Mesenteric fat pad (tissue), 1 donor: Measurements from ENCODE around the gene NHLRC4. TPM values are rescaled to one million over a fixed set of nuclear protein-coding genes. Genes with fewer than 3 reads are reported as not detected.

Experiments used
- DNase-seq: peaks from one replicate; pipeline ENCODE4 v3.0.0-alpha.2; 2020; ENCODE audit warnings: low spot score
- total RNA-seq: library from RNA; stranded (reverse); fragmentation: NEBNext Ultra II Directional; extraction: Animal tissue kit (Norgen Biotek cat#: 25700); gene quantifications from one replicate; pipeline ENCODE4 v1.2.1, GENCODE V29; 2021
- donor health status: DM: yes; HTN: yes; CAD: no.

NHLRC4 gene
- total RNA-seq, 1 donor from 2014 or later: 1.3 TPM

- no peak for DNase-seq
These were observed 14.6 kb upstream of the NHLRC4 start for GRCh38 chr16:552171-552570.

GRCh38 chr16:553601-554296 lies 13.1 kb upstream of the NHLRC4 start:
- DNase-seq: no peak

DNA sequence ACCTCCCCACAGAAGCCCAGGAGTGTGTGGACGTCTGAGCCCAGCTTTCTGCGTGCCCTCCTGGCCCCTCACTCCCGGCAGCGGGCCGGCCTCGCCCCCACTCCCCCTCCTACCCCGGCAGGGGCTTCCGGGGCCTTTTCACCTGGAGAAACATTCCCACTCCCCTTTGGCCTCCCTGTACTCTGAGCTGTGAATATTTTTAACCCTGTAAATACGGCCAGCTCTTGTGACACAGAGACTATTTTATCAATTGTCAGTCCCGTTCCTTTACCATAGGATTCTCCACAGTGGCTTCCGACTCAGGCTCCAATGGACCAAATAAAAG lies 12.5 kb upstream of the NHLRC4 start:
- no peak for DNase-seq

DNA sequence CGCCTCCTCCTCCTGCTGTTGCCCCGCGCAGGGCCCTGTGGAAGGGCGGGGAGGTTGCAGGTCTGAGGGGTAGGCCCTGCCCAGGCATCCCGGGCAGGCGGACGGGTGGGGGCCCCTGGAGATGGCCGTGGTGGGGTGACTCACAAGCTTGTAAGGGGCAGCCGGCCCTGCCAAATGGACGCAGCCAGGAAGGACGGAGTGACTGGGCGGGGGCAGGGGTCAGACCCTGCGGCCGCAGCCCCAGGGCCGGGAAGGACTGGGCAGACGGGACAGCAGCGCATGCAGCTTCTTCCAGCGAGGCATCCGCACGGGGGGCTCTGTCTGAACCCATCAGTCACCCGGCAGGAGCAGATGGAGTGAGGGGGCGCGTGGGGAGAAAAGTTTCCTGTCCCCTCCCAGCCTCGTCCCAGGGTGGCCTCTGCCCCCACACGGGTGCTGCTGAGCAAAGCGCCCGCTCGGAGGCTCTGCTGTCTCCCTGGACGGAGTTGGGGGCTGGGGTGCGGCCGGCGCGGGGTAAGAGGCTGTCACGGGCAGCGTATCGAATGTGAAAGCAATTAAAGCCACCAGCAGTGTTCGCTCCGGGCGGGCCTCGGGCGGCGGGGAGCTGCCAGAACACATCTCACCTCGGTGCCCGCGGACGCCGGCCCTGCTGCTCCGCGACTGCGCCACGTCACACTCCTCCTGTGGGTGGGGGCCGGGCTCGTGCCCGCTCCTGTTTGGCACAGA lies 12.0 kb upstream of the NHLRC4 start:
- no peak for DNase-seq

DNA sequence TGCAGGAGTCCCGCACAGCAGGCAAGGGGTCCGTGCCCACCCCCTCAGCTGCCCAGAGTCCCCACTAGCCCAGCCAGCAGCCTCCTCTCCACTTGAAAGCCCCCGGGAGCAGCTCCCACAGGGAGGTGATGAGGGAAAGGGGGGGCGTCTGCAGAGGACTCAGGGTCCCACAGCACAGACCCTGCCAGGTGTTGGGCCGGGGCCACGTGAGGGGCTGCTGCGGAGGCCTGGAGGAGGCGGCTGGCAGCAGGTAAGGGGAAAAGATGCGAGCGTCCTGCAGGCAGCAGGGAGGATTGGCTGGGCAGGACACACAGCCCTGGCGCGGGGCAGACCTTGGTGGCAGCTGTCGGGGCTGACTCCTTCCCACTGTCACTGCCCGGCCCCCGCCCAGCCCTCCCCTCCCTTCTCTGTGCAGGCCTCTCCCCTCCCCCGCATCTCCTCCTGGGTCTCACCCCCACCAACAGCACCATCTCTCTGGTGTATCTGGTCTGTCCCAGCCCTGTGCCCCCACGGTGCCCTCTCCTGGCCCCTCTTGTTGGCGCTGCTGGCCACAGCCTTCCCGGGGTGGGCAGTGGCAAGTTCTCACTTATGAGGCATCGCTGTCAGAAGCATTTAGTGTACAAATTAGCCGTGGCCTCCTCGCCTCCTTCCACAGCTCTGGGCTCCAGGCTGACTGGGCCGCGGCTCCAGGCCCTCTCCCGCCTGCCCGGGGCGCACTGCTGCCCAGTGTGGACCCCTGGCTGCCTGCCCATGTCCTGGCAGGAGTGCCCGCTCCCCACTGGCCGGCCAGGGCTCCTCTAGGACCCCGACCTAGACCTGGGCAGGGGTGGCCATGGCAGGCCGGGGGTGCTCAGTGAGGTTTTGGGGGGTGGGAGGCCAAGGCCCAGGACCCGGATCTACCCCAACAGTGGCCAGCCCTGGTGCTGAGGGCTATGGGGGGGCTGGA lies 11.0 kb upstream of the NHLRC4 start:
- DNase-seq: no peak

DNA sequence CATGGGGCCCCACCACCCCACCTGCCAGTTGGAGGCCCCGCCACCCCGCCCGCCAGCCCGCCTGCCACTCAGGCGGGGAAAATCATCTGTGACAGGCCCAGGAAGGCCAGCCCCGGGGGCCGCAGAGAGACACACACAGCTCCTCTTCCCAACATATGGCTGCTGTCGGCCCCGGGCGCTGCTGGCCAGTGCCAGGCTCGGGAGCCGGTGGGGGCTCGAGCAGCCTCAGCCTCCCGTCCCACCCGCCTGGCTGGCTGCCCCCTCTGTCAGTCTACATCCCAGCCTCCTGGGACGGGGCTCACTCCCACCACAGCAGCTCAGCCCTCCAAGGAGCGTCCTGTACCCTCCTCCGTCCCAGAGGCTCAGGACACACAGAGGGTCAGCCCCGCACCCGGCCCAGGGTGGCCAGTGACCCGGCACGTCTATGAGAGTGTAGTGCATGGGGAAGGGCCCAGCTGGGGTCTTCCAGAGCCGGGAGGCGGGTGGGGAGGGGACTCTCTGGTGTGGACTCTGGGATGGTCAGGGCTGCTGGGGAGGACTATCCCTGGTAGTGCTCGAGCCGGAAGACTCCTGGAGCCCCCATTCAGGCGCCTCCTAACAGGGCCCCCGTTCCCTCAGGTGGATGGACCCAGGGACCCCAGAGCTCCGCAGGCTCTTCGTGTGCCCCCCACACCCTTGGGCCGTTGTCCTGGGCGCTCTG lies 10.2 kb upstream of the NHLRC4 start:
- DNase-seq: no peak

- no peak for DNase-seq
These were observed 9.1 kb upstream of the NHLRC4 start for GRCh38 chr16:557463-558297.

GRCh38 chr16:558298-559020 lies 8.3 kb upstream of the NHLRC4 start:
- DNase-seq: no peak

- no peak for DNase-seq
These were observed 7.8 kb upstream of the NHLRC4 start for GRCh38 chr16:559021-559380.

GRCh38 chr16:559411-560203 lies 7.2 kb upstream of the NHLRC4 start:
- DNase-seq: no peak

- DNase-seq: no peak
These were observed 6.6 kb upstream of the NHLRC4 start, which contains the start of gene PRR35 for GRCh38 chr16:560204-560700. TSS of gene PRR35 (plus strand) at chr16:560394. CDS start at chr16:563295, 2,901 bp downstream.

DNA sequence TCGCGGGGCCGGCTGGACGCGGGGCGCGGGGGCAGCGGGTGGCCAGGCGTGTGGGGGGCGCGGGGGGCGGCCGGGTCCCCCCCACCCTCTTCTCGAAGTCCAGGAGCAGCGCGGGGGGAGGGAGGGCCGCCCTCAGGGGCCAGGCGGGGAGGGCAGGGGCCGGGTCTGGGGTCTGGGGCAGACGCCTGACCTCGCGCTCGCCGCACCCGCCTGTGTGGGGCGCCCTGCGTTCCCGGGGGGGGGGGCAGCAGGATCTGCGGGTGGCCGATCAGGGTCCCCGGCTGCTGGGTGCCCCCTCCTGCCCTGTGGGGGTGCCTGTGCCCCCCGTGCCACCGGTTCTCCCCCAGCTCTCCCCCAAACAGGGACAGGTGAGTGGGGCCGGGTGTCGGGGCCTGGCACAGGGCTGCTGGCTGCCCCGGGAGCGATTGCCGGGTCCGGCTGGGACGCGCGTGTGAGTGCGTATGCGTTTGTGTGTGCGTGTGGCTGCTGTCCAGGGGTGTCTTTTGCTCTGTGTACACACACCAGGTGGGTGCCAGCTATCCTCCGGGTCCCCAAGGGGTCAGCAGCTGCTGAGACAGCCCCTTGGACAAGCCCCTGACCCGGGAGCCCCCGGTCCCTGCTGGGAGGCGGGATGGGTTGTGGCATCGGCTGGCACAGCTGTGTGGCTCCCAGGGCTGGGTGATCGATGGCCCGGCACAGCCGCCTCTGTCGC lies 5.9 kb upstream of the NHLRC4 start:
- no peak for DNase-seq

GRCh38 chr16:561413-561794 lies 5.4 kb upstream of the NHLRC4 start:
- DNase-seq: no peak

DNA sequence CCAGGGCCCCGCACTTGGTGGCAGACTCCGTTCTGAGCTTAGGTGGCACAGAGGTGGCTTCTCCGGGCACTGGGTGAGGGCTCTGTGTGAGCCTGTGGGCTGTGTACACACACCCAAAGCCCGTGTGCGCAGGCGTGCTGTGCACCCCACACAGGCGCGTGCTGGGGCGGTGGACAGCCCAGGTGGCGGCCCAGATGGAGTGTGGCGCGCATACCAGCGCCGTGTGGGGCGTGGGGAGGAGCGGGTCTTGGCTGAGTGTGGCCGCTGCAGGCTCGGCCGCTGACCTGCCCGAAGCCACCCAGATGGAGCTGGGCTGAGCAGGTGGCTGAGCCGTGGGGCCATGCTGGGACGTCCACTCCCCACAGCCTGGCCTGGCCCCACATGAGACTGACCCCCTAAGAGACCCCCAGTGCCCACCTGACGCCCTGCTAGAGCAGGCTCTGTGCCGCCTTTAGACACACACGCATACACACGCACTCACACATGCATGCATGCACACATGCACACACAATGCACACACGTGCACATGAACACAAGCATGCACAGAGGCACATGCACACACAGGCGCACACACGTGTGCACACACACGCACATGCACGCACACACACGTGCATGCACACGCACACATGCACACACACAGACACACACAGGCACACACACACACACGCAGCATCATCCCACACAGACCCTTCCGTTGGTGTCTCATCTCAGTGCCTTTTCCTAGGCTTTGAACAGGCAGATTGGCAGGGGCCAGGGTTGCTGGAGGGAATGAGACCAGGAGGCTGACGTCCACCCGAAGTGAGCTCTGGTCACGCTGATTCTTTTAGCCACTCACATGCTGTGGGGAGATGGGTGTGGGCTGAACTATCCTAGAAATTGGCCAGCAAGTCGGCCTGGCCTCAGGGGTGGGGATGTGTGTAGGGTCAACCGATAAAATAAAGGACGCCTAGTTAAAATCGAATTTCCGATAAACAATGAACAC lies 4.6 kb upstream of the NHLRC4 start:
- no peak for DNase-seq

- no peak for DNase-seq
These were observed 3.6 kb upstream of the NHLRC4 start for GRCh38 chr16:563072-563644.

DNA sequence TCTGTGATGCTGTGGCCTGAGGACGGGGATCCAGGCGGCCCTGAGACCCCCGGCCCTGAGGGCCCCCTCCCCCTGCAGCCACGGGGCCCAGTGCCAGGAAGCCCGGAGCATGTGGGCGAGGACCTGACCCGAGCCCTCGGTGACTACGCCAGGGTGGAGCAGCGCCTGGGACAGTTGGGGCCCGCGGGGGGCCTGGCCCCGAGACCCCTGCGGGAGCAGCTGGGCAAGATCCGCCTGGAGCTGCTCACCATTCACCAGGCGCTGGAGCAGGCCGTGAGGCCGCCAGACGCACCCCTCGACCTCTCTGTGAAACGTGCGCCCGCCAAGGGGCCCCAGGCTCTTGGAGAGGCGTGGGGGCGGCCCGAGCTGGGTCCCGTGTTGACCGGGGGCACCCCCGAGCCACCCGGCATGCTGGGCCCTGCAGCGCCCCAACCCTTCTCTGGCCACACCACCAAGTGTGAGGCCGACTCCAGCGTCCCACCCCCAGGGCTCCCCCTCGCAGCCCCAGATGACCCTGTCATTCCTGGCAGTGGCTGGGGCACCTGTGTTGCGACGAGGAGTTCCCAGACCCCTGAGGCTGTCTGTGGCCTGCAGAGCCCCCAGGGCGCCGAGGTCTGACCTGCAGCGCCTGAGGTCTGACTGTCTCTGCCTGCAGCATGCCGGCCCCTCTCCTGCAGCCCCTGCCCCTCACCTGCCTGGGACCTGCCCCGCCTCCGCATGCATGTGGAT lies 2.0 kb upstream of the NHLRC4 start:
- DNase-seq: no peak
